ENCODE data around the gene ARF3.
A peak's percentile ranks its signal among the peaks of the same experiment; 100 is the strongest.
"Not testable (repeated sequence)": the region's sequence is repeated elsewhere in the genome, so short reads cannot be mapped to it uniquely, and the experiment has no call there.

The ARF3 gene

GRCh38 chr12:48927261-48927660, 30.0 kb downstream of the ARF3 start:
- TF ChIP-seq, protein P1, sequence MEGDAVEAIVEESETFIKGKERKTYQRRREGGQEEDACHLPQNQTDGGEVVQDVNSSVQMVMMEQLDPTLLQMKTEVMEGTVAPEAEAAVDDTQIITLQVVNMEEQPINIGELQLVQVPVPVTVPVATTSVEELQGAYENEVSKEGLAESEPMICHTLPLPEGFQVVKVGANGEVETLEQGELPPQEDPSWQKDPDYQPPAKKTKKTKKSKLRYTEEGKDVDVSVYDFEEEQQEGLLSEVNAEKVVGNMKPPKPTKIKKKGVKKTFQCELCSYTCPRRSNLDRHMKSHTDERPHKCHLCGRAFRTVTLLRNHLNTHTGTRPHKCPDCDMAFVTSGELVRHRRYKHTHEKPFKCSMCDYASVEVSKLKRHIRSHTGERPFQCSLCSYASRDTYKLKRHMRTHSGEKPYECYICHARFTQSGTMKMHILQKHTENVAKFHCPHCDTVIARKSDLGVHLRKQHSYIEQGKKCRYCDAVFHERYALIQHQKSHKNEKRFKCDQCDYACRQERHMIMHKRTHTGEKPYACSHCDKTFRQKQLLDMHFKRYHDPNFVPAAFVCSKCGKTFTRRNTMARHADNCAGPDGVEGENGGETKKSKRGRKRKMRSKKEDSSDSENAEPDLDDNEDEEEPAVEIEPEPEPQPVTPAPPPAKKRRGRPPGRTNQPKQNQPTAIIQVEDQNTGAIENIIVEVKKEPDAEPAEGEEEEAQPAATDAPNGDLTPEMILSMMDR (IDR thresholded peaks at IDR 0.05): no peak
- Histone ChIP-seq H3K27ac (no peak overlapping the region), H3K4me3 (no peak overlapping the region)
- DNase-seq (ENCODE audit: low spot score): no peak

DNA sequence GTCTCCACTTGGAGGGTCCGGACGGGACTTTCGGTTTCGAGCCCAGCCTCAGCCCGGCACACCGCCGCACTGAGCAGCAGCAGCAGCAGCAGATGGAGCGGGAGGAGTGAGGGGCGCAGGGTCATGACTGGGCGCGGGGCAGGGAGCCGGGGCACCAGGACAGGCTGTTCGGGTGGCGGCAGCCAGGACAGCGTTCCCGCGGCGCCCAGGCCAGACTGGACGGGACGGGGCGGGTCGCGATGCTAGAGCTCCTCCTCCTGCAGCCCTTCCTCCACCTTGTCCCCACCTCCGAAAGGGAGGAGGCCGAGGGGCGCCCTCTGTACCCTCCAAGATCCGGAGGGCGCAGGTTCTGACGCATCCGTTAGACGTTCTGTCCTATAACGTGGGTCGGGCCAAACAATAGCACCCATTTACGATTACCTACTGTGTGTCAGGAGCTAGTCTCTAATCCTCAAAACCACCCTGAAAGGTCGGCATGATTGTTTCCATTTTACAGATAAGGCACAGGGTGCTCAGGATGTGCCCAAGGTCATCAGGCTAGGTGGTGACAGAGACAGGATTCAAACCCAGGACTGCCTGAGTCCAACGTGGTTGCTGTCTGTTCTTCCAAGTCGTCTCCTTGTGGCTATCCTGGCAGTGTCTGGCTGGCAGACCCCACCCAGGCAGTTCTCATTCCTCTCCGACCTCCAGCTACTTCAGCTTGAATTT, 31.8 kb downstream of the ARF3 start, which contains the start of gene FKBP11:
Gene FKBP11, minus strand, starts transcription at position 189 of the 708 bp plus-strand sequence. Its CDS starts 64 bp downstream, at position 125.
- peak within 1 kb of the TSS; percentile 13 to 68 for H3K27ac ChIP-seq
- TF ChIP-seq, protein P1 (IDR thresholded peaks at IDR 0.05): no peak
- peak; percentile 75 for DNase-seq (ENCODE audit: low spot score)
- H3K4me3 ChIP-seq: peak within 1 kb of the TSS; percentile 95

DNA sequence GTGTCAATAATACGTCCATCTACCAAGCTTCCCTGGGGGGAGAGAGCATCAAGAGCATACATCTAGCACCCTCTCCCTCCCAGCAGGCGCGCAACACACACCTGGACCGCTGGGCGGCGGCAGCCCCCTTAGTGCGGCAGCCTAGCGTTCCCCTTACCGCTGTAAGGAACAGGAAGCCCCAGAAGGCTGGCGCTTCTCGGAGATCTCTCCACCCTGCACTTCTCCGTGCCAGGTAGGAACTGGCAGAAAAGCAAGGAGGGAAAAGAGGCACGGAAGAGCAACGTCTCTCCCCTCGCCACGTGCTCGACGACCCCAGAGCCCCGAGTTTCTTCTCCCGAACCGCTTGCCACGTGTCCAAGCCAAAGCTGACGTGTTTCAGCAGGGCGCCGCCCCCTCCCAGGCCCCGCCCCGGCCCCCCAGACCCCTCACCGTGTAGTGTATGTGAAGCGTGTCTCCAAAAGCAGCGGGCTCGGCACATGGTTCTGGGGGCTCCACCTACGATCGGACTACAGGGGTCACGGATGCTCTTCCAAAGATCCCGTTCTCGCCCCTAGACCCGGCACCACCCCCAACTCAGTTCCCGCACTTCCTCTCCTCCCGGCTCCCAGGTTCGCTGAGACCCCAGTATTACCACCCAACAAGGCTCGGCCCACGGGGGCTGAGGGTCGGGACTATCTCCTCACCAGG, 32.5 kb downstream of the ARF3 start:
- H3K27ac ChIP-seq: peak overlapping the region; percentile 13 to 68
- peak overlapping the region; percentile 95 for H3K4me3 ChIP-seq
- no peak for DNase-seq (ENCODE audit: low spot score)
- TF ChIP-seq, protein P1 (IDR thresholded peaks at IDR 0.05): peak; percentile 15

DNA sequence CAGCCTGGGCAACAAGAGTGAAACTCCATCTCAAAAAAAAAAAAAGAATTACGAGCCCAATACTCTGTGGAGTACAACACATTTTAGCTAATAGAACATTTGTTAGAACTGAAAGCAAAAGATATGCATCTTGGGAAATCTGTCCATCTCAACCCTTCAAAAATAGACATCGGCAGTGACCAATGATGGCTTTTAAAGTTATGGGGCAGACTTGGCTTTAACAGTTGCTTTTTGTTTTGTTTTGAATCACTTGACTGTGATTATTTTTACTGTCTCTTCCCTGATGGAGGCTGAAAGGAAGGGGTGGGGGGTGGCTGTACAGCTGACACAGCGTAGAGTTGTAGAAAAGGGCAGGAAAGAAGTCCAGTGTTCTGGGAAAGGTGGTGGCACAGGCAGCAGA, 34.2 kb downstream of the ARF3 start:
- Histone ChIP-seq H3K4me3 (no peak overlapping the region), H3K27ac (no peak overlapping the region)
- no peak for DNase-seq (ENCODE audit: low spot score)
- TF ChIP-seq, protein P1 (IDR thresholded peaks at IDR 0.05): no peak

DNA sequence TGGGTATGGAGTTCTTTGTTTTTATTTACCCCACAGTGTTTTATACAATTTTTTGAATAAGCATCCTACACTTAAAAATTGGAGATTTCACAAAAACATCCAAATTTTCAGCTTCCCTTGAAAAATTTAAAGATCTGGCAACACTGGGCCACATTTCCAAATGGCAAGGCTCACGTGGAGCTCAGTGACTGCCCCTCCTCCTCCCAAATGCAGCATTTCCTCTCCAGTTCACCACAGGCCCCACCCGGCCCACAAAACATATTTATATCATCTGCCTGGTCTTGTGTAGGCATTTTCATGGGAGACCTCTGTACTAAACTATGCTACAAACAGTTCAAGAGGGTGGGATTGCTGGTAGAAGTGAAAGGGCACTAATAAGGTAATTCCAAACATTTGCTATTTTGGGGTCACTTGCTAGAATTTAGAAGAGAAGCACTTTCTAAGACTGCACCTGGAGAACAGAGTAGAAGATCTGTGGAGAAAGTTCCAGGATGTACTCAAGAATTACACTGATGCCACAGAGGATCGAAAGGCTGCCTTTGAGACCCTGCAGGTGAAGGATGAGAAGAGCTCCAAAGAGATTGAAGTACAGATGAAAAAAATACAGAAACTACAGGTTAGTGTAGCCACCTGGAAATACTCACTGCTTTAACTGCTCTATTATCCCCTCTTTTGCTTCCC, 39.3 kb downstream of the ARF3 start:
- DNase-seq (ENCODE audit: low spot score): no peak
- Histone ChIP-seq H3K27ac (no peak overlapping the region), H3K4me3 (no peak overlapping the region)
- TF ChIP-seq, protein P1 (IDR thresholded peaks at IDR 0.05): no peak

DNA sequence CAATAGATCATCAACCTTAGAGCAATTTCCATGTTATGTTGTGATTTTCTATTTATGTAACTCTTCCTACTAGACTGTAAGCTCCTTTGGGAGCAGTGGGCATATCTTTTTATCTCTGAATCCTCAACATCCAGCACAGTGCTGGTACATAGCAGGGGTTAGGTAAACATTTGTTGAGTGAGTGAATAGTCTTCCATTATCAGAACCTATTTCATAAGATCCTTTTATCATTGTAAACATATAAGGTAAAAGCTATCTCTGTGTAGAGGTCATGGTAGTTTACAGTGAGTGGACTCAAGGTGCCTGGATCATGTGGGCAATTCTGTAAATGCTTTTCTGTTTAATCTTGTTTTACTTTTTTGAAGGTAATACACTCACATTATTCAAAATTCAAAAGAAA, 47.1 kb downstream of the ARF3 start:
- DNase-seq (ENCODE audit: low spot score): no peak
- no peak overlapping the region for H3K4me3 ChIP-seq
- no peak overlapping the region for H3K27ac ChIP-seq
- TF ChIP-seq, protein P1 (IDR thresholded peaks at IDR 0.05): no peak

DNA sequence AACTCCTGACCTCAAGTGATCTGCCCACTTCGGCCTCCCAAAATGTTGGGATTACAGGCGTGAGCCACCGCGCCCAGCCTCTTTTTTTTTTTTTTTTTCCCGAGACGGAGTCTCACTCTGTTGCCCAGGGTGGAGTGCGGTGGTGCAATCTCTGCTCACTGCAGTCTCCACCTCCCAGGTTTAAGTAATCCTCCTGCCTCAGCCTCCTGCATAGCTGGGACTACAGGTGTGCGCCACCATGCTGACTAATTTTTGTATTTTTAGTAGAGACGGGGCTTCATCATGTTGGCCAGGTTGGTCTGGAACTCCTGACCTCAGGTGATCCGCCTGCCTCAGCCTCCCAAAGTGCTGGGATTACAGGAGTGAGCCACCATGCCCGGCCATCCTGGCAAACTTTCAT, 47.6 kb downstream of the ARF3 start:
- not testable (repeated sequence) for H3K27ac ChIP-seq; H3K4me3 ChIP-seq; DNase-seq (ENCODE audit: low spot score)
